Activated T-cell treated with anti-CD3 and anti-CD28 coated beads, Interleukin-2, amount 50 U/mL, for 4 hours (primary cell): Measurements from ENCODE around the gene TAF4. TPM values are rescaled to one million over a fixed set of nuclear protein-coding genes. Genes with fewer than 3 reads are reported as not detected.

Experiments used
- ATAC-seq, 2 donors: fragments of 200-7000 bp; cut with Tn5 transposase; one replicate each; pipeline ENCODE4 v1.10.0; 2021
- DNase-seq: peaks from one replicate; pipeline ENCODE4 v3.0.0-alpha.2; 2020
- H3K27me3 Mint-ChIP-seq: one replicate; pipeline ENCODE4 v1.8.0; 2021; ENCODE audit warnings: low read depth, mixed read lengths
- H3K36me3 Mint-ChIP-seq: one replicate; pipeline ENCODE4 v1.8.0; 2022; ENCODE audit warnings: mixed read lengths; ENCODE audit not compliant: insufficient read depth
- H3K4me1 Mint-ChIP-seq: one replicate; pipeline ENCODE4 v1.8.0; 2021; ENCODE audit warnings: low read depth, mixed read lengths
- H3K4me3 Mint-ChIP-seq: one replicate; pipeline ENCODE4 v1.8.0; 2021; ENCODE audit warnings: mild to moderate bottlenecking, moderate library complexity, mixed read lengths
- H3K9me3 Mint-ChIP-seq: one replicate; pipeline ENCODE4 v1.8.0; 2021; ENCODE audit warnings: mixed read lengths
- total RNA-seq, 3 donors: library from RNA; stranded (reverse); gene quantifications; one replicate each; pipeline ENCODE4 v1.2.1, GENCODE V29; 2021

The TAF4 gene
- total RNA-seq, 3 donors from 2014 or later = 26.4 to 31.1 (median 27.0) TPM

DNA sequence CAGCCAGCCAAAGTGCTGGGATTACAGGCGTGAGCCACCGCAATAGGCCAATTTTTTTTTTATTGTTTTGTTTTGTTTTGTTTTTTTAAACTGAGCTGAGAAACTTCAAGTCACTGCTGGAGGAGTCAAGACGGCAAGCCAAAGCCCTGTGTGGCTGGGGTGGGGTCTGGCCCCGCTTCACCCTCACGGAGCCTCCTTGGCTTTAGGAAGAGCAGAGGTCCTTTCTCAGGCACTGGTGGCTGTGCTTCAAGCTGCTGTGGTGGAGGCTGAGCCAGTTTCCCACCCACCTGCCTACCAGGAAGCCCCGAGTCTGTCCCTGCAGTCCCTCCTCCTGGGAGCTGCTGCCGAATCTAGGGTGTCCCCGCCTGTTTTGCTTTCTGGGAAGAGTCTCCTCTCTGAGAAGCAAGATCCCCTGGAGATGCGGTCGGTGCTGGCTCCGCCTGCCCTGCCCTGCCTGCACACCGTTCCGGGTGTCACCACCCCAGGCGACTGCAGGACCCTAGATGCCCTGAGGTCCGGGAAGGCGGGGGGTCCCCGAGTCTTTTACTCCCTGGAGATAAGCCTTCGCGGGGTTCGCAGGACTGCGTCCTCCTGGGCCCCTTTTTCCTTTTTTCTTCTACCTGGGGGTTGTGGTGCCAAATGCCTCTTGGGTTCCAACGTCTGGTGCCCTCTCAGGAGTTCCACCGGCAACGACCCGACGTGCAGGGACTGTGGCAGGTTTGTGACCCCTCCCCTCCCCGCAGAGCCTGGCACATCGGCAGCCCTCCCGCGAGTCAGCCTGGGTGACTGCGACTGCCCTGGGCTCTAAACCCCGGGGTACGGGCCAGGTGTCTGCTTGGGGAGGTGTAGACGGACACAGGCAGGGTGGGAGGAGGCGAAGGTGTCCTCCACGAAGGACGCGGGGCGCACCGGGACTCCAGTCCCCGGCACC is 100.7 kb downstream of the TAF4 start:
- no peaks in the 10 kb centered on the region for H3K9me3 Mint-ChIP-seq
- no peaks in the 10 kb centered on the region for H3K4me1 Mint-ChIP-seq
- DNase-seq (no peak), ATAC-seq (no peak)
- peaks cover 23% of the 10 kb centered on the region for H3K27me3 Mint-ChIP-seq
- H3K4me3 Mint-ChIP-seq = no peak overlapping the region
- H3K36me3 Mint-ChIP-seq = no peaks in the 10 kb centered on the region

DNA sequence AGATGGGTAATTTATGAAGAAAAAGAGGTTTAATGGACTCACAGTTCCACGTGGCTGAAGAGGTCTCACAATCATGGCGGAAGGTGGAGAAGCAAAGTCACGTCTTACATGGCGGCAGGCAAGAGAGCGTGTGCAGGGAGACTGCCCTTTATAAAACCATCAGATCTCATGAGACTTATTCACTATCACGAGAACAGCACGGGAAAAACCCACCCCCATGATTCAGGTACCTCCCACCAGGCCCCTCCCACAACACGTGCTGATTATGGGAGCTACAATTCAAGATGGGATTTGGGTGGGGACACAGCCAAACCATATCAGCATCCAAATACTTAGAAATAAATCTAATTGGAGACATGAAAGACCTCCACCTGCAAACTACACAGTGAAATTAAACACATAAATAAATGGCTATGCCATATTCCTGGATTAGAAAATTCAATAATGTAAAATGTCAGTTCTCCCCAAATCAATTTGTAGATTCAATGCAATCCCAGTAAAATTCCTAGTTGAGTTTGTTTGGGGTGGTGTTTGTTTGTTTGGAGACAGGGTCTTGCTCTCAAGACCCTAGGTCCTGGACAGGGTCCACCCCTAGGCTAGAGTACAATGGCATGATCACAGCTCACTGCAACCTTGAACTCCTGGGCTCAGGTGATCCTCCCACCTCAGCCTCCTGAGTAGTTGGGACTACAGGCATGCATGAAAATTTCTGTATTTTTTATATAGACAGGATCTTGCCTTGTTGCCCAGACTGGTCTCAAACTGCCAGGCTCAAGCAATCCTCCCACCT is 101.6 kb downstream of the TAF4 start:
- no peaks in the 10 kb centered on the region for H3K36me3 Mint-ChIP-seq
- DNase-seq = no peak
- peaks cover 23% of the 10 kb centered on the region for H3K27me3 Mint-ChIP-seq
- no peaks in the 10 kb centered on the region for H3K4me1 Mint-ChIP-seq
- H3K9me3 Mint-ChIP-seq = no peaks in the 10 kb centered on the region
- no peak for ATAC-seq
- no peak overlapping the region for H3K4me3 Mint-ChIP-seq

- Mint-ChIP-seq H3K9me3 (no peaks in the 10 kb centered on the region), H3K36me3 (no peaks in the 10 kb centered on the region), H3K4me1 (peaks cover 3% of the 10 kb centered on the region), H3K4me3 (no peak overlapping the region), H3K27me3 (peaks cover 19% of the 10 kb centered on the region)
- no peak for DNase-seq
- ATAC-seq = no peak
Measured at GRCh38 chr20:61963149-61963548, 102.5 kb downstream of the TAF4 start.

DNA sequence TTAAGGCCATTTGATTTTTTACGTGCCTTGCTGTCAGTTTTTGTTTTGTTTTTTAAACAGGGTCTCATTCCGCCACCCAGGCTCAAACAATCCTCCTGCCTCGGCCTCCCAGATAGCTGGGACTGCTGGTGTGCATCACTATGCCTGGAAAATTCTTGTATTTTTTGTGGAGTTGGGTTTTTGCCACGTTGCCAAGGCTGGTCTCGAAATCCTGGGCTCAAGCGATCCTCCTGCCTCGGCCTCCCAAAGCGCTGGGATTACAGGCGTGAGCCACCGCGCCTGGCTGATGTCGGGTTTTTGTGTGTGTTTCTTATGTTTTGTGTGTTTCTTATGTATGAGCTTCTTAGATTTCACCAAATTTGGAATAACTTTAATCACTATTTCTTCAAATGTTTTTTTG is 104.8 kb downstream of the TAF4 start:
- H3K4me3 Mint-ChIP-seq = no peak overlapping the region
- DNase-seq (no peak), ATAC-seq (no peak)
- peaks cover 3% of the 10 kb centered on the region for H3K4me1 Mint-ChIP-seq
- H3K9me3 Mint-ChIP-seq = no peaks in the 10 kb centered on the region
- H3K27me3 Mint-ChIP-seq = peaks cover 14% of the 10 kb centered on the region
- no peaks in the 10 kb centered on the region for H3K36me3 Mint-ChIP-seq

- no peak for ATAC-seq
- DNase-seq = no peak
- peaks cover 20% of the 10 kb centered on the region for H3K27me3 Mint-ChIP-seq
- H3K4me1 Mint-ChIP-seq = peaks cover 3% of the 10 kb centered on the region
- no peaks in the 10 kb centered on the region for H3K36me3 Mint-ChIP-seq
- no peak overlapping the region for H3K4me3 Mint-ChIP-seq
- H3K9me3 Mint-ChIP-seq = no peaks in the 10 kb centered on the region
Measured at GRCh38 chr20:61958773-61959700, 106.6 kb downstream of the TAF4 start.

- DNase-seq = no peak
- no peak overlapping the region for H3K4me3 Mint-ChIP-seq
- no peaks in the 10 kb centered on the region for H3K36me3 Mint-ChIP-seq
- H3K27me3 Mint-ChIP-seq = peaks cover 20% of the 10 kb centered on the region
- ATAC-seq = no peak
- H3K9me3 Mint-ChIP-seq = no peaks in the 10 kb centered on the region
- peaks cover 3% of the 10 kb centered on the region for H3K4me1 Mint-ChIP-seq
Measured at GRCh38 chr20:61957961-61958715, 107.5 kb downstream of the TAF4 start.

DNA sequence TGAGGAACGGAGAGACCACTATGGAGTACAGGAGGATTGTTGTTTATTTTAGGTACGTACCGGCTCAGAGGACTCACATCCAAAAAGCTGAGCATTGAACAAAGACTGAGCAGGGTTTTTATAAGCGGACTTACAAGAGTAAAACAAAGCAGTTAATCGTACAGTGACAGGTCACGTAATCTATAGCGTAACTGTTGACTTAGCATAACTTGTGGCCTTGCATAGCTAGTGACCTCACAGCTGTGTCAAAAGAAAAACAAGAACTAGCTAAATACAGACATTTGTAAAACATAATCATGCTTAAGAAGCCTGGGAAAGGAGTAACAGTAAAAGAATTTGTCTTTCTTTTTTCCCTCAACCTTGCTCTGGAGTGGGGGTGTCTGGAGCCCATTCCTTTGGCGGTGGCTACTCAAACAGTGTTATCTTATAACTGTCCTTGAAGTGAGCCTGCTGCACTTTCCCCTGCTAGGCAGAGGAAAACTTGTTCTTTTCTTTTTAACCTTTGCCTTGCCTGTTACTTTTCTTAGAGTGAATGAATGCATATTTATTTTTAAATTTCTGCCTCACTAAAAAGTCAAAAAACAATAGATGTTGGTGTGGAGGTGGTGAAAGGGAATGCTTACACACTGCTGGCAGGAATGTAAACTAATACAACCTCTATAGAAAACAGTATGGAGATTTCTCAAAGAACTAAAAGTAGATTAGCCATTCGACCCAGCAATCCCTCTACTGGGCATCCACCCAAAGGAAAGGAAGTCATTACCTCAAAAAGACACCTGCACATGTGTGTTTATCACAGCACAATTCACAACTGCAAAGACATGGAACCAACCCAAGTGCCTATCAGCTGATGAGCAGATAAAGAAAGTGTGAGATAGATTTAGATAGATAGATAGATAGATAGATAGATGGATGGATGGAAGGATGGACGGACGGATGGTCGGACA is 109.0 kb downstream of the TAF4 start:
- Mint-ChIP-seq H3K4me3 (no peak overlapping the region), H3K27me3 (peaks cover 23% of the 10 kb centered on the region), H3K9me3 (no peaks in the 10 kb centered on the region), H3K4me1 (peaks cover 3% of the 10 kb centered on the region), H3K36me3 (no peaks in the 10 kb centered on the region)
- DNase-seq (no peak), ATAC-seq (no peak)

DNA sequence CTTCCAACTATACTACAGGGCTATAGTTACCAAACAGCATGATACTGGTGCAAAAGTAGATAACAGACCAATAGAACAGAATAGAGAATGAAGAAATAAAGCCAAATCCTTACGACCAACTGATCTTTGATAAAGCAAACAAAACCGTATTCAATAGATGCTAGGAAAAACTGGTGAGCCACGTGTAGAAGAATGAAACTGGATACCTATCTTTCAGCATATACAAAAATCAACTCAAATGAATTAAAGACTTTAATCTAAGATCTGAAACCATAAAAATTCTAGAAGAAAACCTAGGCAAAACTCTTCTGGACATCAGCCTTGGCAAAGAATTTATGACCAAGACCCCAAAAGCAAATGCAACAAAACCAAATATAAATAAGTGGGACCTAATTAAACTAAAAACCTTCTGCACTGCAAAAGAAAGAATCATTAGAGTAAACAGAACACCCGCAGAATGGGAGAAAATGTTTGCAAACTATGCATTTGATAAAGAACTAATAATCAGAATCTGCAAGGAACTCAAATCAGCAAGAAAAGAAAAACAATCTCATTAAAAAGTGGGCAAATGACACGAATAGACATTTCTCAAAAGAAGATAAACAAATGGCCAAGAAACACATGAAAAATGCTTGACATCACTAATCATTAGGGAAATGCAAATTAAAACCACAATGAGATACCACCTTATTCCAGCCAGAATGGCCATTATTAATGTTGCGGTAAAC is 109.8 kb downstream of the TAF4 start:
- Mint-ChIP-seq H3K4me1 (peaks cover 3% of the 10 kb centered on the region), H3K4me3 (no peak overlapping the region), H3K27me3 (peaks cover 23% of the 10 kb centered on the region), H3K9me3 (no peaks in the 10 kb centered on the region), H3K36me3 (no peaks in the 10 kb centered on the region)
- DNase-seq = no peak
- ATAC-seq = no peak

DNA sequence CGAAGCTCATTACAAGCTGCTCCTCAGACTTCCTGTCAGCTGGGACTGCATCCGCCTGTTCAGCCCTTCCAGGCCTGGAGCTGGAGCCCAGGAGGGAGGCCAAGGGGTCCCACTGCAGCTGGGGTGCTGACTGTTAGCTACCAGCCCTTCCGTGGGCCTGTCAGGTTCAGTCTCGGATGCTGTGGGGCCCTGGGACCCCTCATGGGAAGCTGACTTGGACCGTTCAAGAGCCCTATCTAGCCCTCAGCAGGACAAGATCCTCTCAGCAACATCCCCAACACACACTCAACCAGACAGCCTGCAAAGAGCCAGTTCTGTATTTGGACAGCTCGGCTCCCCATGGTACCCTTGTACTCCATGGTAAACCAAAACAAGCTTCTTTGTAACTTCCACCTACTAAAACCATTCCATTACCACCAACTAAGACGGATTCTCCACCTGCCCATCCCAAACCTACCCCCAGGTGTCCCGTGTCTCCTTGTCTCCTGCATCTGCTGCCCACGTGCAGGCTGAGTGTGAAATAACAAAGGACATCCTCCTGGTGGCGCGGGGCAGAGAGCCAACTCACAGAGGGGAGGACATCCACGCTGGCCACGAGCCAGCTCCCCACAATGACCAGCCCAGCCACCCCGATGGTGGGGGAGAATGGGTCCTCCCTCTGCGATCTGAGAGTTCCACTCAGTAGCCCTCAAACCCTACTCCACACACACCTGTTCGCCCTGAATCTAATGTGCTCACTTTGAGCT is 111.2 kb downstream of the TAF4 start:
- peaks cover 3% of the 10 kb centered on the region for H3K4me1 Mint-ChIP-seq
- ATAC-seq (no peak), DNase-seq (no peak)
- peaks cover 25% of the 10 kb centered on the region for H3K27me3 Mint-ChIP-seq
- no peak overlapping the region for H3K4me3 Mint-ChIP-seq
- H3K36me3 Mint-ChIP-seq = no peaks in the 10 kb centered on the region
- no peaks in the 10 kb centered on the region for H3K9me3 Mint-ChIP-seq

GRCh38 chr20:61953037-61954021 is 112.4 kb downstream of the TAF4 start:
- Mint-ChIP-seq H3K27me3 (peaks cover 25% of the 10 kb centered on the region), H3K4me1 (peaks cover 1% of the 10 kb centered on the region), H3K9me3 (no peaks in the 10 kb centered on the region), H3K4me3 (no peak overlapping the region), H3K36me3 (no peaks in the 10 kb centered on the region)
- DNase-seq (no peak), ATAC-seq (no peak)
